ENCODE results near the gene TPSG1.

- no peak for TF ChIP-seq CTCF (IDR thresholded peaks at IDR 0.05)
- TF ChIP-seq POLR2A (IDR thresholded peaks at IDR 0.05), result no peak
These were observed 18.3 kb downstream of the TPSG1 start for GRCh38 chr16:1206786-1207185.

All from uterus (tissue), 2 donors.